Loucy (cell line): ENCODE measurements around the gene LCE3A.

Experiments
- CTCF ChIP-seq: fragments of 200-600 bp; sonication (generic); conservative IDR thresholded peaks from 2 replicates; pipeline ENCODE4 v1.5.1; 2014; ENCODE audit warnings: mild to moderate bottlenecking, antibody characterized with exemption, low read length
- EZH2phosphoT487 ChIP-seq: fragments of 200-600 bp; IDR thresholded peaks from 2 replicates; pipeline ENCODE4 v1.6.1; 2018; ENCODE audit warnings: antibody characterized with exemption, mild to moderate bottlenecking, moderate library complexity, borderline replicate concordance

- no peak for TF ChIP-seq CTCF
- no peak for TF ChIP-seq EZH2phosphoT487
These were observed 7.7 kb upstream of the LCE3A start for GRCh38 chr1:152630596-152630995.
